ENCODE results near the gene GSAP.

Gene GSAP

DNA sequence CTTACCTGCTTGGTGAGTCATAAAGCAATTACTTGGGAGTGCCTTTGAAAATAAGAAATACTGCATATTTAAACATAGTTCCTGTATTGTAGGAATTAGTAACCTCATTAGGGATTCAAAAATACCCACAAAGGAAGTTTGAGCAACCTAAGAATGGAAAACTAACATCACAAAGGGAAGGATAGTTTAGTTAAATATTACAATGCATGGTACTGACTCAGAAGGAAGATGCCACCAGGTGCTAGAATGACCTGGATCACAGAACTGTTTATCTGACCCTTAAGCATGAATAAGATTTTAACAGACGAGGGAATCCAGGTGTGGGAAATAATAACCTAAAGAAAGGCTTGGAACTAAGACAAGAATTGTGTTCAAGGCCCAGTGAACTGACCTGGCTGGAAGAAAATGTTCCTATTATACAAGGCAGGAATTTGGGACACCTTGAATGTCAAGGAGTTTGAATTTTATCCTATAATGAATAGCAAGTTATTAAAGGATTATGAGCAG is 106.4 kb downstream of the GSAP start:
- Histone ChIP-seq H3K4me3 (ENCODE audit: low read length) (no peak overlapping the region), H3K36me3 (ENCODE audit: insufficient read depth, low read length) (no peaks in the 10 kb centered on the region), H3K27me3 (ENCODE audit: insufficient read depth, low read length) (no peaks in the 10 kb centered on the region), H3K9me3 (ENCODE audit: insufficient read depth, low read depth, low read length) (no peaks in the 10 kb centered on the region), H3K4me1 (ENCODE audit: insufficient read depth, low read length) (peaks cover 6% of the 10 kb centered on the region), H3K9ac (ENCODE audit: low read depth, low read length) (no peak overlapping the region), H3K27ac (ENCODE audit: low read depth, low read length) (no peak overlapping the region)
- WGBS: 93% methylated on average over 1 of the region's 1 CpG

DNA sequence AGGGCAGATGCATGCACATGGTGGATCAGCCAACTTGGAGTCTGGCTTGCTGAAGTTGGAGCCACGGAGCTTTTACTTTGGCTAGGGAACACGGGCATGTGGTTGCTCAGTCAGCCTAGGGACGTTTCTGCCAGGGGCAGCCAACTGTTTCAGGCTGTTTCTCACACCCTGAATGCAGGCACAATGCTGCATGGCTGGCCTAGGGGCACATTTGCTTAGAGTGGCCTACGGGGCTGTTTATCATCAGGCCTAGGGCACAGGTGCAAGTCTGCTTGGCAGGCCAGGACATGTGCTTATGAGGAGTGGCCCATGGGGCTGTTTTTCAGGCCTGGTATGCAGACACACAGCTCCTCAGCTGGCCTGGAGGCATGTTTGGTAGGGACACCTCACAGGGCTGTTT is 107.4 kb downstream of the GSAP start:
- H3K27me3 ChIP-seq (ENCODE audit: insufficient read depth, low read length): no peaks in the 10 kb centered on the region
- peaks cover 6% of the 10 kb centered on the region for H3K4me1 ChIP-seq (ENCODE audit: insufficient read depth, low read length)
- H3K4me3 ChIP-seq (ENCODE audit: low read length): no peak overlapping the region
- no peak overlapping the region for H3K27ac ChIP-seq (ENCODE audit: low read depth, low read length)
- no peaks in the 10 kb centered on the region for H3K36me3 ChIP-seq (ENCODE audit: insufficient read depth, low read length)
- 91% methylated on average over 4 of the region's 4 CpGs for WGBS
- H3K9ac ChIP-seq (ENCODE audit: low read depth, low read length): no peak overlapping the region
- H3K9me3 ChIP-seq (ENCODE audit: insufficient read depth, low read depth, low read length): no peaks in the 10 kb centered on the region

DNA sequence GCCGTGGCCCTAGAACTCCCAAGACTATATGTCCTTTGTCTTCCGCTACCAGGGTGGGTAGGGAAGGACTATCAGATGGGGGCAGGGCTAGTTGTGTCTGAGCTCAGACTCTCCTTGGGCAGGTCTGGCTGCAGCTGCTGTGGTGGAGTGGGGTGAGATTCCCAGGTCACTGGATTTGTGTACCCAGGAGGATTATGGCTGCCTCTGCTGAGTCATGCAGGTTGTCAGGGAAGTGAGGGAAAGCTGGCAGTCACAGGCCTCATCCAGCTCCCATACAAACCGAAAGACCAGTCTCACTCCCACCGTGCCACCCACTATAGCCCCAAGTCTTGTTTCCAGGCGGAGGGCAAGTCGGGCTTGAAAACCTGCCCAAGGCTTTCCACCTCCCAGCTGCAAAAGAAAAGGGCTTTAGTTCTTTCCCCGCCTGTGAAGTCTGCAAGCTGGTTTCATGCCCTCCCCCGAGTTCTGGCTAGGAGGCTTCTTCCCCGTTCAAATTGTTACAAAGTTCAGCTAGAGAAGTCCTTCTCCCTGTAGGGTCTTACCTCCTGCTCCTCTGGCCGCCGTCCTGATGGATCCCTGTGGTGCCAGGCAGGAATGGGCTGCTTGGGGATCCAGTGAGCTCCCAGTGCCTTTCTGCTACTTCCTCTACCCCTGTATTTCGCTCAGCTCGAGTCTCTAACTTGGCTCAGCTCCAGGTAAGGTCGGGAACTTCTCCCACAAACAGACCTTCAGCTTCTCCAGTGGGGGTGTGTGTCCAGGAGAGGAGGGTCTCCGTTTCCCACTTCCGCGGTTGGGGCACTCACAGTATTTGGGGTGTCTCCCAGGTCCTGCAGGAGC is 109.7 kb downstream of the GSAP start:
- peaks cover 6% of the 10 kb centered on the region for H3K4me1 ChIP-seq (ENCODE audit: insufficient read depth, low read length)
- no peak overlapping the region for H3K27ac ChIP-seq (ENCODE audit: low read depth, low read length)
- H3K9me3 ChIP-seq (ENCODE audit: insufficient read depth, low read depth, low read length): no peaks in the 10 kb centered on the region
- H3K4me3 ChIP-seq (ENCODE audit: low read length): no peak overlapping the region
- no peaks in the 10 kb centered on the region for H3K27me3 ChIP-seq (ENCODE audit: insufficient read depth, low read length)
- WGBS: 88% methylated on average over 17 of the region's 17 CpGs
- H3K36me3 ChIP-seq (ENCODE audit: insufficient read depth, low read length): no peaks in the 10 kb centered on the region
- no peak overlapping the region for H3K9ac ChIP-seq (ENCODE audit: low read depth, low read length)

DNA sequence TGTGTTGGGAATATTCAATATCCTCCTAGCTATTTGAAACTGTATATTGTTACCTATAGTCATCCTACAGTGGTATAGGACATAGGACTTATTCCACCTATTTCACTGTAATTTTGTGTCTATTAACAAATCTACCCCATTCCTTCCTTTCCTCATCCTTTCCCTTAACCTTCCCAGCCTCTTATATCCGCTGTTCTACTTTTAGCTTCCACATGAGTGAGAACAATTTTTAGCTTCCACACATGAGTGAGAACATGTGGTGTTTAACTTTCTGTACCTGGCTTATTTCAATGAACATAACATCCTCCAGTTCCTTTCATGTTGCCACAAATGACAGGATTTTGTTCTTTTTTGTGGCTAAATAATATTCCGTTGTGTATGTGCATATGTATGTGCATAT is 120.6 kb downstream of the GSAP start:
- Histone ChIP-seq H3K27ac (ENCODE audit: low read depth, low read length) (no peak overlapping the region), H3K27me3 (ENCODE audit: insufficient read depth, low read length) (no peaks in the 10 kb centered on the region), H3K9ac (ENCODE audit: low read depth, low read length) (no peak overlapping the region), H3K4me3 (ENCODE audit: low read length) (no peak overlapping the region), H3K9me3 (ENCODE audit: insufficient read depth, low read depth, low read length) (no peaks in the 10 kb centered on the region), H3K4me1 (ENCODE audit: insufficient read depth, low read length) (no peaks in the 10 kb centered on the region), H3K36me3 (ENCODE audit: insufficient read depth, low read length) (no peaks in the 10 kb centered on the region)
- 95% methylated on average over 2 of the region's 2 CpGs for WGBS

DNA sequence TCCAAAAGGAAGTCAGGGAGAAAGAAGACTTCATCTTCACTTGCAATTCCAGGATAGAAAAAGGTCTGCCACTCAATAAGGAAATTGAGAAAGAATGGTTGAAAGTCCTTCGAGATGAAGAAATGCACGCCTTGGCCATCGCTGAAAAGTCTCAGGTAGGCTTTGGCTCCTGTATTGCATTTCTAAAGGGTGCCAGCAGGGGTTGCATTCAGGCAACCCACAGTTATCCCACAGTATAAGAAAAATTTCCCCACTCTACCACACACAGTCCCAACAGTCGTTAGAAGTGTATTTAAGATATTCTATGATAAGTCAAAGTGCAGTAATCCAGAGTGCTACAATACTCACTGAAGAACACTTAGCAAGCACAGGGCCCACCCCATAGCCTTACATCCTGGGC is 123.1 kb downstream of the GSAP start:
- Histone ChIP-seq H3K9ac (ENCODE audit: low read depth, low read length) (no peak overlapping the region), H3K27ac (ENCODE audit: low read depth, low read length) (no peak overlapping the region), H3K36me3 (ENCODE audit: insufficient read depth, low read length) (no peaks in the 10 kb centered on the region), H3K4me3 (ENCODE audit: low read length) (no peak overlapping the region), H3K27me3 (ENCODE audit: insufficient read depth, low read length) (no peaks in the 10 kb centered on the region), H3K4me1 (ENCODE audit: insufficient read depth, low read length) (no peaks in the 10 kb centered on the region), H3K9me3 (ENCODE audit: insufficient read depth, low read depth, low read length) (no peaks in the 10 kb centered on the region)
- WGBS: 81% methylated on average over 3 of the region's 4 CpGs

DNA sequence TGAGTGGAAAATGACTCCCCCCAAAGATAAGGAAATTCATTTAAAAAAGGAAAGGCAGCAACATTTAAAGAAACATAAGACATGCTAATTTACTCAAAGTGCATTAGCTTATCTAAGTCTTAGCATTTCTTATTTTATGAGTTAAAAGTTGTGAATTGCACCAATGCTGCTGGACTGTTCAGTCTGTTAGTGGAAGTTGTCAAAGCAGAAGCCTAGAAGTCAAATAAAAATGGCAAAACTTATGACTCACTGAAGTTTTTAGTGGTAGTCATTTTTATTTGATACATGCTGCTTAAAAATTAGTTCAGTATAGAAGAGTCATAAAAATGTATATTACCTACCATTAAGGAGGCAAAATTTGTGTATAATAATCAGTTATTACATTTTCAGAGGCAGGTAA is 125.7 kb downstream of the GSAP start:
- Histone ChIP-seq H3K9me3 (ENCODE audit: insufficient read depth, low read depth, low read length) (no peaks in the 10 kb centered on the region), H3K27ac (ENCODE audit: low read depth, low read length) (no peak overlapping the region), H3K4me1 (ENCODE audit: insufficient read depth, low read length) (no peaks in the 10 kb centered on the region), H3K4me3 (ENCODE audit: low read length) (no peak overlapping the region), H3K36me3 (ENCODE audit: insufficient read depth, low read length) (no peaks in the 10 kb centered on the region), H3K9ac (ENCODE audit: low read depth, low read length) (no peak overlapping the region), H3K27me3 (ENCODE audit: insufficient read depth, low read length) (no peaks in the 10 kb centered on the region)

DNA sequence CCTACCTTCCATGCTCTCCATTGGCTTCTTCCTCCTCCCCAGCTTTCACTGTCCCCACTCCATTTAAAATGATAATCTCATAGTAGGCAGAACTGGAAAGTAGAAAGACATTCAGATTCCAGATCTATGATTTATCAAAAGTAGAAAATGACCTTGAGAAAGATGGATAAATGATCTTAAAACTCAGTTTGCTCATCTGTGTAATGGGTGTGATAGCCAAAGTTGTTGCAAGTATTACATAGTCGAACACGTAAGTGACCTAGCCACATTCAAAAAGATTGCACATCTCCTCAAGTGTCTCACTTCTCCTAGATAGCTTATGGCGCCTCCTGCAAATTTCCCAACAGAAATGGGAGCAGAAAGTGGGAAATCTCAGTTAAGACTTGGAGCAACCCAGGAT is 126.8 kb downstream of the GSAP start:
- Histone ChIP-seq H3K9me3 (ENCODE audit: insufficient read depth, low read depth, low read length) (no peaks in the 10 kb centered on the region), H3K36me3 (ENCODE audit: insufficient read depth, low read length) (no peaks in the 10 kb centered on the region), H3K4me3 (ENCODE audit: low read length) (no peak overlapping the region), H3K27ac (ENCODE audit: low read depth, low read length) (no peak overlapping the region), H3K27me3 (ENCODE audit: insufficient read depth, low read length) (no peaks in the 10 kb centered on the region), H3K9ac (ENCODE audit: low read depth, low read length) (no peak overlapping the region), H3K4me1 (ENCODE audit: insufficient read depth, low read length) (no peaks in the 10 kb centered on the region)
- WGBS: 97% methylated on average over 3 of the region's 3 CpGs

DNA sequence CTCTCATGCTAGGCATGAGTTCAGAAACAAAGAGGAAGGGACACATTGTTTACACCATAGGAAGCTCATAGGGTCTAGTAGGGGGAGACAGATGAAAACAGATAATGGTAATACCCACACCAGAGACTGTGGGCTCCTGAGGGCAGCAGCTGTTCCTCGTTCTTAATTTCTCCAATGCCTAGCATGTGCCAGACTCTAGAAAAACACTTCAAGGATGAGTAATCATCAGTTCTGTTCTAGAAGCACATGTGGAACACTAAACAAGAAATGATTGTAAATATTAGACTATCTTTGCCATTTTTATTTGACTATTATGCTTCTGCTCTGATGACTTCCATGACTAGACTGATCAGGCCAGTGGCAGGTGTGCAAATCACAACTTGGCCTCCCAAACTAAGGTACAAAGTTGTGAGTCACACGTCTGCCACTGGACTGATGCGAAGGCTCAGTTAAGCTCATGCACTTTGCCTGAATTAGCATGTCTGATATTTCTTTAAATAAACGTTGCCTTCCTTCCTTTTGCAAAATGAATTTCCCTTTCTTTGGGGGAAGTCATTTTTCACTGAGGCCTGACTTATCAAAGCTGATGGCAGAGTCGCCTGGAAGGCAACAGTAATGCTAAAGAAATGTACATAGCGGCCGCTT is 127.4 kb downstream of the GSAP start:
- no peak overlapping the region for H3K4me3 ChIP-seq (ENCODE audit: low read length)
- 88% methylated on average over 7 of the region's 7 CpGs for WGBS
- H3K27ac ChIP-seq (ENCODE audit: low read depth, low read length): no peak overlapping the region
- no peaks in the 10 kb centered on the region for H3K9me3 ChIP-seq (ENCODE audit: insufficient read depth, low read depth, low read length)
- no peaks in the 10 kb centered on the region for H3K36me3 ChIP-seq (ENCODE audit: insufficient read depth, low read length)
- H3K27me3 ChIP-seq (ENCODE audit: insufficient read depth, low read length): no peaks in the 10 kb centered on the region
- H3K9ac ChIP-seq (ENCODE audit: low read depth, low read length): no peak overlapping the region
- no peaks in the 10 kb centered on the region for H3K4me1 ChIP-seq (ENCODE audit: insufficient read depth, low read length)

DNA sequence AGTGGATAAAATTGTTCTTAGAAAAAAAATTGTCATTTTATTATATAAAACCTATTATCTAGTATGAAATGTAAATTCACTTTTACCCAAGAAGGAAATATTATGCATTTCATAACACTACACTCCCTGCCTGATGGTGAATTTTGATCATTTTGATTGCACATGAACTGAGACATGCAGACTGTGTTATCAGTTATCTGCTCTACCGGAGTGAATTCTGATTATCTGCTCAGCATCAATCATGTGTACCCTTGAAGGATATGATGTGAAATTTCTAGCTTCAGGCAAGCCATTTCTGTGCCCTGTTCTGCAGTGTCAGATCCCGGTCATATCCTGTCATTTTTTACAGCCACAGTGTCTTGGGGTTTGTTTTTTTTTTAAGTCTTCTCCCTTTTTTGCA is 131.5 kb downstream of the GSAP start:
- no peaks in the 10 kb centered on the region for H3K27me3 ChIP-seq (ENCODE audit: insufficient read depth, low read length)
- H3K9me3 ChIP-seq (ENCODE audit: insufficient read depth, low read depth, low read length): no peaks in the 10 kb centered on the region
- no peak overlapping the region for H3K9ac ChIP-seq (ENCODE audit: low read depth, low read length)
- no peaks in the 10 kb centered on the region for H3K4me1 ChIP-seq (ENCODE audit: insufficient read depth, low read length)
- WGBS: 87% methylated on average over 2 of the region's 2 CpGs
- no peak overlapping the region for H3K27ac ChIP-seq (ENCODE audit: low read depth, low read length)
- no peak overlapping the region for H3K4me3 ChIP-seq (ENCODE audit: low read length)
- no peaks in the 10 kb centered on the region for H3K36me3 ChIP-seq (ENCODE audit: insufficient read depth, low read length)

DNA sequence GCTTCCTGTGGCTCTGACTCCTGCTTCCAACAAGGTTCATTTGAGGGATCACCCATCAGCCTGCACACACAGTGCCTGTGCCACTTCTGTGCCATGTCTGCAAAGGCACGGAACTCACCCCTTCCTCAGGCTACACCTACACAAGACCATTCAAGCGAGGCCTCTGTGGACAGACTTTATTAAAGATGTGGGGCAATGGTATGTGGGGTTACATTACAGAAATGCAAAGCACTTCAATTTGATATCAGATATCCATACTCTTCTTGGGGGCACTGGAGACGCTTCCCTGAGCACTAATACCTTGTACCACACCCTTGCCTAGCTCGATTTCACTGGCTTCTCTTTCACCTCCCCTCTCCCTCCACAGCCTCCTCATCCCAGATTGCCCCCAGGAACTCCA is 132.1 kb downstream of the GSAP start:
- WGBS: 91% methylated on average over 3 of the region's 4 CpGs
- Histone ChIP-seq H3K27me3 (ENCODE audit: insufficient read depth, low read length) (no peaks in the 10 kb centered on the region), H3K9ac (ENCODE audit: low read depth, low read length) (no peak overlapping the region)

DNA sequence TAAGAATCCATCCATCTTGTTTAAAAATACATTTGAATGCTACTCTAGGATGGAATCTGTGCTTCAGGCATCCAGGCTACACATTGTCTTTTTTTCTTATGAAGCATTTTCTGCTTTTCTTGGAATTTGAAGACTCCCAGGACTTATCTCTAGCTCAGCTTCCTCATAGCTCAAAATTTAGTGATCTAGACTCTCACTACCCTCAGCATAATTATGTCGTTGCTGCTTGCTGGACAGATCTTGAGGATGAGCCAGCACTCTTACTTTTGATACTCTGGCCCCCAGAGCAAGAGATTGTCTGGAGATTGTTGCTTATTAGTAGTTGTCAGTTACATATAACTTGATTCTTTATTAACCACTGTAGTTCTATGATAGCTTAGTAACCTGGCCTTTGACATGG is 133.3 kb downstream of the GSAP start:
- H3K9me3 ChIP-seq (ENCODE audit: insufficient read depth, low read depth, low read length): no peaks in the 10 kb centered on the region
- no peak overlapping the region for H3K27ac ChIP-seq (ENCODE audit: low read depth, low read length)
- no peaks in the 10 kb centered on the region for H3K27me3 ChIP-seq (ENCODE audit: insufficient read depth, low read length)
- H3K4me1 ChIP-seq (ENCODE audit: insufficient read depth, low read length): no peaks in the 10 kb centered on the region; the same call in 1 of the 2 replicates
- H3K36me3 ChIP-seq (ENCODE audit: insufficient read depth, low read length): no peaks in the 10 kb centered on the region
- no peak overlapping the region for H3K4me3 ChIP-seq (ENCODE audit: low read length)
- WGBS: 88% methylated on average over 1 of the region's 1 CpG
- H3K9ac ChIP-seq (ENCODE audit: low read depth, low read length): no peak overlapping the region

More for the DNA sequence above, 132.1 kb downstream of the GSAP start:
- H3K36me3 ChIP-seq (ENCODE audit: insufficient read depth, low read length): no peaks in the 10 kb centered on the region
- no peaks in the 10 kb centered on the region for H3K4me1 ChIP-seq (ENCODE audit: insufficient read depth, low read length)
- H3K9me3 ChIP-seq (ENCODE audit: insufficient read depth, low read depth, low read length): no peaks in the 10 kb centered on the region
- no peak overlapping the region for H3K4me3 ChIP-seq (ENCODE audit: low read length)
- H3K27ac ChIP-seq (ENCODE audit: low read depth, low read length): no peak overlapping the region
